HG02973 (cell line): ENCODE results near the gene MTF2.
"Not testable (repeated sequence)": the region's sequence is repeated elsewhere in the genome, so short reads cannot be mapped to it uniquely, and the experiment has no call there.

Experiments
- ATAC-seq: cut with Tn5 transposase; IDR thresholded peaks from one replicate; pipeline ENCODE4 v1.9.1; 2021; ENCODE audit warnings: moderate library complexity; ENCODE audit not compliant: unreplicated experiment

Gene MTF2

DNA sequence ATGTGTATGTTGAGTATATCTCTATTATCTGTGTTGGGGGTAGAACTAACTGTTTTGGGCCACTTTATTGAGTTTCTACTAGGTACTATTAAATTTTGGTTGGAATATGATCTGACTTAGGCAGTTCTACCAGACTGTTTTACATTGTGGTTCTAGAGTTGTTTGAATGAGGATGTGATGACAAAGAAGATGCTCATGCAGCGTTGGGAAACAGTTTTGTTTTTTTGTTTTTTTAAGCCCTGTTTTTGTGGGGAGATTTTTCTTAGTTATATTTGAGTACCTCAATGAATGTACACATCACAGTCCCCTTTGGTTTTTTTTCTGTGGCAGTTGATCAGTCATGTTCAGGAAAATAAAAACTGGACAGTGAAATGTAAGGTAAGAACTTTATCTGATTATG, 61.0 kb downstream of the MTF2 start:
- ATAC-seq, result no peak

DNA sequence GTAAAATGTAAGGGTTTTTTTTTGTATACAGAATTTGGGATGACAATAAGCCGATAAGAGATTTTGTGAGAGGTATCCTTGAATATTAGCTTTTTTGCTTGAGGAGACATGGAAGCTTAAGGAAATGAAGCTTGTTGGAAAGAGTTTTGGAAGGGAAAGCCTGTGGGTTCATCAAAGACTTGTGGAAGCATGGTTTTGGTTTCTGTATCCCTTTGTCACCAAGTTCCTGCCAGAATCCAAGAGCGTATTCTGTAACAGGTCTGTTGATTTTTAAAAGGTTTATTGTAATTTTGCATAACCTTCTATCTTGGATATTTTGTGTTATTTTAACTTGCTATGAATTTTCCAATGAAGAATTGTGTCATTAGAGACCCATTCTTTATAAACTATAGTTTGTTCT, 63.1 kb downstream of the MTF2 start:
- no peak for ATAC-seq

DNA sequence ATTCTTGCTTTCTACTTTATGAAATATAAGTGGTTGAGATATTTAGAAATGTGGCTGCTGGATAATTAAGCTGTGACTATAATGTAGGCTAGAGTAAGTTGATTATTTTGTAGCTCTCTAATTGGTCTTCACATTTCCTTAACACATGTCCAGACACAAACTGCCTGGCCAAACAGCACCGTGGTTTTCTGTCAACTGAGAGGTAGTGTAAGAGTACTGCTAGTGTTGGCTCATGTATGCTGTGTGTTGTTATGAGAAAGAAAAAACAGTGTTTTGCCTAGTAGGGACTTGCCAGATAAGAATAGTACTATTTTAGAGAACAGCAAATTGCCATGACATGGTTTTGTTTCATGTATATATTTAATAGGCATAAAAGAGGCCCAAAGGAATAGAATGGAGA, 64.1 kb downstream of the MTF2 start:
- no peak for ATAC-seq

DNA sequence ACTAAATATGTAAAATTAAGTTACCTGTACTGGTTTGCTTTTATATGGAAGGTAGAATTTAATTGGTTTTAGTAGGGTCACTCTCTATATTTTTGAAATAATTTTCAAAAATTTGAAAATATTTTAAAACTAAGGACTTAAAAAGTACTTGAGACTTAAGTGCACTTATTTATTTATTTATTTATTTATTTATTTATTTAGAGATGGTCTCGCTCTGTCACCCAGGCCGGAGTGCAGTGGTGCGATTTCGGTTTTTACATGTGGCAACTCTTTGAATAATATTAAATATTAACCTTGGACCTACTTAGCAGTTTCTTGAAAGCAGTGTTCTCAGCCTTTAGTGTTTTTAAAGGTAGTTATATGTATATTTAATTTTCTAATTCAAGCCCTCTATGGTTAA, 64.7 kb downstream of the MTF2 start:
- ATAC-seq, result no peak

DNA sequence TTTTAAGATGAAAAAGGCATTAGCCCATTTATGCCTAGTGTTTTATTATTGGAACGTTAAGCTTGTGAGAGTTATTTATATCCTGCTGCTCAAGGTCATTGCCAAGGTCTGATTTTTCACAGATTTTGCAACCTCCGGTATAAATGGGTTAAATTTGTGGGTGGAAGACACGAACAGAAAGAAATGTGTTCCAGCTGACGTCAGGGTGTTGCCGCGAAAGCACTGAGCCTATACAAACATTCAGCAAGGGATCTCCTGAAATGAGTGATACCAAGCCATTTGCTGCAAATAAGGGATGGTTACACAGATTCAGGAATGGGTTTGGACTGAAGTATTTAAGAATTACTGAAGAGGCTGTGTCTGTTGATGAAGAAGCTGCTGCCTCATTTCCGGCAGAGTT, 68.9 kb downstream of the MTF2 start:
- ATAC-seq, result no peak

DNA sequence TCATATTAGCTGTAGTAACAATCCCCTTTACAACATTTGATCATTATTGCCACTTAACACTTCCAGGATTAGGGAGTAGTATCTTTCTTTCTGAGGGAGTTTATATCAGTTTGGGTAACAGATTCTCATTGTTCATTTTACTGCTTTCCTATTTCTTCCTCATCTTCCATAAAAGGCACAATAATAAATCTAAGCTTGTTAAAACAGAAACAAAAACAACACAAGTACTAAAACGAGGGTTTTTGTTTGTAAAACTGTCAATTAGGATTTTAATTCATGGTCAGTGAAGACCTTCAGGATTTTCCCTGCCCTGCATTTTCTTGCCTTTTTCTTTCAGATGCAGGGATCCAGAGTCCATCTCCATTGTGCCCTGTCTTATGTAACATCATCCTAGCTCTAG, 71.6 kb downstream of the MTF2 start:
- no peak for ATAC-seq

DNA sequence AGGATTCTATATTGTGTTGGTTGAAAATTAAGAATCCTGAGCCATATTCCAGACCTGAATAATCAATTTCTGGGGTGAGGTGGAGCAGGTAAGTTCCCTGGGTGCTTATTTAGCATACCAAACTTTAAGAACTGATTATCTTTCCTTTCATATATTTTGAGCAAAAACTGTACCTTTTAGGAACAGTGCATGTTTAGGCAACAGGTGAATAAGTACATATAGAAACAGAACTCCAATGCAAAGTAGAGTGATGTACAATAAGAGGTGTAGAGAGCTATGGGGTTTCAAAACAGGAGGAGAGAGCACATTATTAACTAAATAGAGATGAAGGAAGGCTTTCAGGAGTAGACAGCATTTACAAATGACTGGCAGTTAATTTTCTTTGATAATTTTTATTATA, 72.4 kb downstream of the MTF2 start:
- no peak for ATAC-seq

DNA sequence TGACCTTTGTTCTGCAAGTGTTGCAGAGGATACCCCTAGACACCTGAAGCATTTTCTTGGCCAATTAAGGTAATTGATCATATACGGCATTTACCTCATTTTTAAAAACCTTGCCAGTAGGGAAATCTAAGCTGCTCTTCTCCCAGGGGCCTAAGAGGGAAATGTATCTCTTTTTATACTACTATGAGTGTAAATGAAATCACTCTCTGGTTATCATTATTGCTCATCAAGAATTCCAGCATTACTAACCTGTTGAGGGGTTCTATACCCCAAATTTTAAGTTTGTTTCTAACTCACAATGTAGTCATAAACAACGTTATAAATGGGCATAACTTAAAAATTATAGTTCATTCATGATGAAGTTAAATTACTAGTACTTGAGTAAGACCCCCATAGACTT, 73.8 kb downstream of the MTF2 start:
- no peak for ATAC-seq

DNA sequence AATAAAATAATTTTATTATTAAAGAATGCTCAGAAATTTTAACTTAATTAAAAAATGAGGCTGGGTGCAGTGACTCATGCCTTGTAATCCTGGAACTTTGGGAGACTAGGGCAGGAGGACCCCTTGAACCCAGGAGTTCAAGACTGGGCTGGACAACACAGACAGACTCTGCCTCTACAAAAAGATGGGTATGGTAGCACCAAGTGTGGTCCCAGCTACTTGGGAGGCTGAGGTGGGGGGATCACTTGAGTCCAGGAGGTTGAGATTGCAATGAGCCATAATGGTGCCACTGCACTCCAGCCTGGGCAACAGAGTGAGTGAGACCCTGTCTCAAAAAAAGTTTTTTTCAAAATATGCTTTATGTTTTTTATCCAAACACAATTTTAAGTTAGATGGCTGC, 75.8 kb downstream of the MTF2 start:
- no peak for ATAC-seq

DNA sequence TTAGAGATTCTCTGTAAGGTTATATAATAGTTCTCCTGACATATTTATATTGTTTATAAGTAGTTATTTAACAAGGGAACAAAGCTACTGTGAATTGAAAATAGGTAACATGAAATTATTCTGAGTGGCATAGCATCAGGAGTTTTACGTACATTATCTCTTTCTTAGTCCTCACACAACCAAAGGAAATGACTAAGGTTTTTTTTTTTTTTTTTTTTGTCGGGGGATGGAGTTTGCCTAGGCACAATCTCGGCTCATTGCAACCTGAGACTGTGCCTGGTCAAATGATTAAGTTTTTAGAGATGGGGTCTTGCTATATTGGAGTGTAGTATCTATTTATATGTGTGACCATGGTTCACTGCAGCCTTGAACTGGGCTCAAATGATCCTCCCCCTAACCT, 76.3 kb downstream of the MTF2 start:
- ATAC-seq, result no peak

DNA sequence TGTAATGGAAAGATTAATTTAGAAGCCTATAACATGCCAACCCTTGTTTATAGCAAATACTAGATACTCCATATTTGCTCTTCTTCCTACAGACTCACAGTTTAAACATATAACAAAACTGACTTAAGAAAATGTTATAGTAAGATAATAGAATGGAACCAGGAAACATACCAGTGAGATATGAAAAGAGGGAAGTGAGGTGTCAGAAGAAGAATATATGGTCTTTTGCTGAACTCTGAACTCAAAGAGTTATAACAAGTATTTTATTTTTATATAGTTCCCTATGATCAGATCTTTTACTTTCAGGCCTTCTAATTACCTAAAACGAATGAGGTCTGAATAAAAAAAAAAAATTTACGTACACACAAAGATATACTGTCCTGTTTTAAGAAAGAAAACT, 80.3 kb downstream of the MTF2 start:
- no peak for ATAC-seq

DNA sequence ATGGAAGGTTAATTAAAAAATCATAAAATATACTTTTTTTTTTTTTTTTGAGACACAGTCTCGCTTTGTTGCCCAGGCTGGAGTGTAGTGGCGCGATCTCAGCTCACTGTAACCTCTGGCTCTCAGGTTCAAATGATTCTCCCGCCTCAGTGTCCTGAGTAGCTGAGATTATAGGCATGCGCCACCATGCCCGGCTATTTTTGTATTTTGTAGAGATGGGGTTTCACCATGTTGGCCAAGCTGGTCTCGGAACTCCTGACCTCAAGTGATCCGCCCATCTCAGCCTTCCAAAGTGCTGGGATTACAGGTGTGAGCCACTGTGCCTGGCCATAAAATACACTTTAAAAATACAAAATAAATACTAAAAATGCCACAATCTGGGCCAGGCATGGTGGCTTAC, 84.2 kb downstream of the MTF2 start:
- not testable (repeated sequence) for ATAC-seq

DNA sequence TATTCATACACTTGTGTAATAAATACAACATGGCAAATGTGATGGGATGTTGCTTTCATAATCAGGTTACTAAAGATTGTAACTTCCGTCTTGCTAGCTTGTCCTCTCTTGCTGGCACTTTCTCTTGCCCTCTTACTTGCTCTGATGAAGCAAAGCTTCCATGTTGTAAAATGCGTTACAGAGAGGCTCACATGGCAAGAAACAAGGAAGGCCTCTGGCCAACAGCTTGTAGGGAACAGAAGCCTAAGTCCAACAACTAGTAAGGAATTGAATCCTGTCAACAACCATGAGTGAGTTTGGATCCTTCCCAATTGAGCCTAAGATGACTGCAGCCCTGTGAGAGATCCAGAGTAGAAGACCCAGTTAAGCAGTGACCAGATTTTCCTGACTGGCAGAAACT, 85.7 kb downstream of the MTF2 start:
- ATAC-seq, result no peak

DNA sequence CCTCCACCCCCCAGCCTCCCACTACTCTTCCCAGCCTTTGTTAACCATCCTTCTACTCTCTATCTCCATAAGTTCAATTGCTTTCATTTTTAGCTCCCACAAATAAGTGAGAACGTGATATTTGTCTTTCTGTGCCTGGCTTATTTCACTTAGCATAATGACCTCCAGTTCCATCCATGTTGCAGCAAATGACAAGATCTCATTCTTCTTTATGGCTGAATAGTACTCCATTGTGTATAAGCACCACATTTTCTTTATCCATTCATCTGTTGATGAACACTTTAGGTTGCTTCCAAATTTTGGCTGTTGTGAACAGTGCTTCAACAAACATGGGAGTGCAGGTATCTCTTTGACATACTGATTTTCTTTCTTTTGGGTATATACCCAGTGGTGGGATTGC, 86.8 kb downstream of the MTF2 start:
- ATAC-seq, result not testable (repeated sequence)

DNA sequence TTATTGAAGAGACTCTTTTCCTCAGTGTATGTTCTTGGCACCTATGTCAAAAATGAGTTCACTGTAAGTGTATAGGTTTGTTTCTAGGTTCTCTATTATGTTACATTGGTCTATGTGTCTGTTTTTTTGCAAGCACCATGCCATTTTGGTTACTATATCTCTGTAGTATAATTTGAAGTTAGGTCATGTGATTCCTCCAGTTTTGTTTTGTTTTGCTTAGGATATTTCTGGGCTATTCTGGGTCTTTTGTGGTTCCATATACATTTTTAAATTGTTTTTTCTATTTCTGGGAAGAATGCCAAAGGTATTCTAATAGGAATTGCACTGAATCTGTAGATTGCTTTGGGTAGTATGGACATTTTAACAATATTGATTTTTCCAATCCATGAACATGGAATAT, 87.9 kb downstream of the MTF2 start:
- ATAC-seq, result no peak

DNA sequence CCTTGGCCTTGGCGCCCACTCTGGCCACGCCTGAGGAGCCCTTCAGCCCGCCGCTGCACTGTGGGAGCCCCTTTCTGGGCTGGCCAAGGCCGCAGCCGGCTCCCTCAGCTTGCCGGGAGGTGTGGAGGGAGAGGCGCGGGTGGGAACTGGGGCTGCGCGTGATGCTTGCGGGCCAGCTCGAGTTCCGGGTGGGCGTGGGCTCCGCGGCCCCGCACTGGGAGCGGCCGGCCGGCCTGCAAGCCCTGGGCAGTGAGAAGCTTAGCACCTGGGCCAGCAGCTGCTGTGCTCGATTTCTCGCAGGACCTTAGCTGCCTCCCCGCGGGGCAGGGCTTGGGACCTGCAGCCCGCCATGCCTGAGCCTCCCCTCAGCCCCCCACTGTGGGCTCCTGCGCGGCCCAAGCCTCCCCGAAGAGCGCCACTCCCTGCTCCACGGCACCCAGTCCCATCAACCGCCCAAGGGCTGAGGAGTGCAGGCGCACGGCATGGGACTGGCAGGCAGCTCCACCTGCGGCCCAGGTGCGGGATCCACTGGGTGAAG, 91.1 kb downstream of the MTF2 start:
- not testable (repeated sequence) for ATAC-seq

DNA sequence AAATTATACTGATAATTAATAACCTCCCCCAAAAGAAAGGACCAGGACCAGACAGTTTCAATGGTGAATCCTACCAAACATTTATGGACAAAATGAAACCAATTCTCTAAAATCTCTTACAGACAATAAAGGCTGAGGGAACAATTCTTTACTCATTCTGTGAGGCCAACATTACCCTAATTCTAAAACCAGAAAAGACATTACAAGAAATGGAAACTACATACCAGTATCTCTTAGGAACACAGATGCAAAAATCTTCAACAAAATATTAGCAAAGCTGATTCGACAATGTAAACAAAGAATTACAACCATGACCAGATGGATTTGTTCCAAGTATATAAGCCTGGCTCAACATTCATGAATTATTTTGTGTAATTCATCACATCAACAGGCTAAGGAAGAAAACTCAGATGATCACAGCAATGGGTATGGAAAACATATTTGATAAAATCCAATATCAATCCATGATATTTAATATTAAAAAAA, 92.5 kb downstream of the MTF2 start:
- ATAC-seq, result no peak

DNA sequence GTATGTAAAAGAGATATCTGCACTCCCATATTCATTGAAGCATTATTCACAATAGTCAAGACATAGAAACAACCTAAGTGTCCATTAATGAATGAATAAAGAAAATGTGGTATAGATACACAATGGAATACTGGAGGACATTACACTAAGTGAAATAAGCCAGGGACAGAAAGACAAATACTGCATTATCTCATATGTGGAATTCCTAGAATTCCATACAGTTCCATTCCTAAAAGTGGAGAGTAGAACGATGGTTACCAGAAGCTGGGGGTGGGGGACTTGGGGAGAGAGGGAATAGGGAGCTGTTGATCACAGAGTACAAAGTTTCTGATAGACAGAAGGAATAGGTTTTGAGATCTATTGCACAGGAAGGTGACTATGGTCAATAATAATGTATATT, 93.7 kb downstream of the MTF2 start:
- ATAC-seq, result no peak

DNA sequence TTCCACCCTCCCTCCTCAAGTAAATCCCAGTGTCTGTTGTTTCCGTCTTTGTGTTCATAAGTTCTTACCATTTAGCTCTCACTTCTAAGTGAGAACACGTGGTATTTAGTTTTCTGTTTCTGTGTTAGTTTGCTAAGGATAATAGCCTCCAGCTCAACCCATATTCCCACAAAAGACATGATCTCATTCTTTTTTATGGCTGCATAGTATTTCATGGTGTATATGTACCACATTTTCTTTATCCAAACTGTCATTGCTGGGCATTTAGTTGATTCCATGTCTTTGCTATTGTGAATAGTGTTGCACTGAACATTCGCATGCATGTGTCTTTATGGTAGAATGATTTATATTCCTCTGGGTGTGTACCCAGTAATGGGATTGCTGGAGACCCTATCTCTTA, 95.6 kb downstream of the MTF2 start:
- ATAC-seq, result not testable (repeated sequence)

DNA sequence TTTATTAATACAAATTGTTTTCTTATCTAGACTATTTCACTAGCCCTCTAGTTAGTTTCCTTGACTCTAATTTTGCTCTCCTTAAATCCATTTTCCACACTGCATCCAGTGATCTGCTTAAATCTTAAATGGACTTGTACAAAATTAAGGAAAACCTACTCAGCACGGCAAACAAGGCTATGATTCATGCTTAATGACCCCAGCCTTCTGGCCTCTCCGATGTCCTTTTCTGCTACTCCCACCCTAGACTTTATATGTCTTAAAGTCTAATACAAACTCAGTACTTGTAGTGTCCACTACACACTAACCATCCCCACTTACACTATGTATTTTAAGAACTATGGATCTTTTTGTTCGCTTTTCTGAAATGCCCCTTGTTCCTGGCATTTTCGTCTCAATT, 98.9 kb downstream of the MTF2 start:
- no peak for ATAC-seq

DNA sequence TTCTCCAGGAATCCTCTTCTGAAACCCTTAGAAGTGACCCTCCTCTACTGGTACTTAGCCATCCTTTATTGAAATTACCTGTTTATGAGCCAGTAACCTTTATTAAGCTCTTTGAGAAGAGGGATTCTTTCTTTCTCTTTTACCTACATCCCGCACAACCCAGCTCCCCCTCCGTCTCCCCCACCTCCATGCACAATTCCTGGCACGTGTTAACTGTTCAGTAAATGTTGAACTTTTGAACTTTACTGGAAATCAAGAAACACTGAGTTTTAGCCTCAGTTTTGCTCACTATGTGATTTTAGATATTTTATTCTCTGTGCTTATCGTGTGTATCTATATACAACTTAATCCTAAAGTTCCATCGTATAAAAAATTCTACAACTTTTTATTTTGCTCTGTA, 99.3 kb downstream of the MTF2 start:
- ATAC-seq, result no peak

DNA sequence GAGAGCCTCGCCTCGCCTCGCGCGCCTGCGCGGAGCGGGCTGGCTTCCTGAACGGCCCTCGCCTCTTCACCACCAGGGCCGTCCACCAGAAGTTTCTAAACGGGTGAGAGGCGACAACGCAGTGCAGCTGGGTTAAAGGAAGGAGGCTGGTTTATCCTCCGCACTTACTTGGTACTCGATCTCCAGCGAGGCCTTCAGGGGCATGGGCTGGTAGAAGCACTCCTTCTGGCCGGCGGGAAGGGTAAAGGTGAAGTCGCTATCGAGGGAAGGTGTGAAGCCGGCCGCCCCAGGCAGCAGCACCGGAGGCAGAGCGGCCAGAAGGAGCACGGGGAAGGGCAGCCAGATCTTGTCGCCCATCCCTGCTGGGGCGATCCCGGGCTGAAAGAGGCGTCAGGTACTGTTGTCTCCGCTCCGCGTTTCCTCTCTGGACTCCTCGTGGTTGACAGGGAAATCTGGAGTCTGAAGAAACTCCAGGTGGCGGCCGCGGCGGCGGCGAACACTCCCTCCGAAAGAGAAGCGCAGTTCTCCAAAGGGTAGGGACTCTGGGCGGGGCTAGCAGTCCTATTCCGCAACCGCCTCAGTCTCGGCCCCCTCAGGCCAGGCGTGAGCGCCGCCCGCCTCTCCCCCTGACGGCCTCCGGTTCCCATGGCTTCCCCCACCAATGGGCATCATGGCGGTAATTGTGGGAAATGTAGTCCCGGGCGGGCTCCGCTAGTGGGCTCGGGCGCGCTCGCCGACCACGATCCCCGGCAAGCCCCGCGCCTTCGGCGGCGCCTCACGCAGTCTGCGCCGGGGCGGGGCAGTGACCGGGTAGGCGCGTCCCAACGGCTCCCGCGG, 101.0 kb downstream of the MTF2 start, which contains the start of gene TMED5:
Gene TMED5 (minus strand): TSS at position 528 of the 837 bp plus-strand sequence. CDS start 171 bp downstream, at position 357.
- ATAC-seq, result peak; percentile 80
